Stimulated activated CD4-positive, alpha-beta T cell treated with anti-CD3 and anti-CD28 coated beads, TNF-alpha, amount 100 ng/mL, for 4 hours (primary cell): ENCODE results near the gene C1R.
"Not testable (repeated sequence)": the region's sequence is repeated elsewhere in the genome, so short reads cannot be mapped to it uniquely, and the experiment has no call there.

Experiments
- DNase-seq, 3 experiments: peaks; one replicate each; pipeline ENCODE4 v3.0.0-alpha.2; 2020; ENCODE audit warnings: low read depth in 3 of 3

The C1R gene

DNA sequence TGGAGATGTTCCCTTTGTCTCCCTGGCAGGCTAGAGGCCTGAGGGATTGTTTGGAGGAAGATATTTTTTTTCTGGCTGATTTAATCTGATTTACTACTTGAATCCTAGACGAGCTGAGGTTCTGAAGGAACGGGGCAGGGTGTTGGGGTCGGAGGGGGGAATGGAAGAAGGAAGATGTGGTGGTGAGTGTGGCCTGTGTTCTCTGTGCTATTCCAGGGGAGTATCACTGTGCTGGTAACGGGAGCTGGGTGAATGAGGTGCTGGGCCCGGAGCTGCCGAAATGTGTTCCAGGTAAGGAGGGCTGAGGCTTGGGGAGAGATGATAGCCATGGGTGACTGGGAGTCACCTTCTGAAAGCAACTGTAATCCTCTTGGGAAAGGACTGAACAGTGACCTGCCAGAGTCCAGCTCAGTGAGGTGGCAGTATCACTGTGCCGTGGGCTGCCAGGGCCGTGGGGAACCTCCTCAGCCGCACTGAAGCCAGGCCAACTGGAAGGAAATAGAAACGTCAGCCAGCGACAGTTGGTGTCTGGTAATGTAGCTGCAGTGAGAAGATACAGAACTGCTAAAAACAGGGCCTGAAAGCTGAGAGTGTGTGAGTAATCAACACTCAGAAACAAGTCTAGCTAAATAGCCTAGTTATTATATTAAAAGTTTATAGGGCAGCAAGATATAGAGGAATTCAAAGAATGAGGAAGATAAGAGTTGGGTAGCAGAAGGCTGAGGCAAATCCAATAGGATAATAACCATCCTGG lies 23.8 kb downstream of the C1R start:
- DNase-seq, result no peak

DNA sequence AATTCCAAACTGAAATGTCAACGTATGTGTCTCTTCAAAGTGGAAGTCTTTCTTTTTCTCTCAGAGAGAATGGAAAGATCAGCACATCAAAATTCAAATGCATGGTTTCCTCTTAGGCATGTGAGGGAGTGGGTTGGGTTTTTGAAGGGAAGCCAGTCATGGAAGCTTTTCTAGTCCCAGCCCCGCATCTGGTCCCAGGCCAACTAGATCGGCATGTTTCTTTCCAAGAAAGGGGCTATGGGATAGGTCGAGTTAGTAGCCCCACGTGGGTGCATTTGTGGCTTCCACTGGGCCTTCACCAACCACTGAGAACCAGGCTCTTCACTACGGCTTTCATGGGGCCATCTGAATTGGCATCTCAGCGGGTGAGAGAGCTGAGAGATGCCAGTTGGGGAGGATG lies 25.1 kb downstream of the C1R start:
- no peak for DNase-seq

DNA sequence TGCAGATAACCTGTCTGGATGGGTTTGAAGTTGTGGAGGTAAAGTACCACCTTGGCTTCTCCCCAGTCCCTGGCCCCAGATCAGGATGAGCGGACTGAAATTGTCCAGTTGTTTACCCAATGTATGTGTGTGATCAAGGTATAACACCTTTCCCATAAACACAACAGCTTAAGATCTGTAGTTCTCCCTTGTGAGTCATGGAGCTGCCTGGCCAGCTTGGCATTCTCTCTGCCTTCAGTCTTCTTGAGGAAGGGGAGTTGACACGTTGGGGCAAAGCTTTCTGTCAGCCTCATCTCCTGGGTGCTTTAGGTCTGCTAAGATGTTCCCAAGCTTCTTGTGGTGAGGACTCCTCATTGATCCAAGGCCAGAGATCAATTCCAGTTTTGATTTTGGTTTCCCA lies 25.6 kb downstream of the C1R start:
- DNase-seq, result no peak

DNA sequence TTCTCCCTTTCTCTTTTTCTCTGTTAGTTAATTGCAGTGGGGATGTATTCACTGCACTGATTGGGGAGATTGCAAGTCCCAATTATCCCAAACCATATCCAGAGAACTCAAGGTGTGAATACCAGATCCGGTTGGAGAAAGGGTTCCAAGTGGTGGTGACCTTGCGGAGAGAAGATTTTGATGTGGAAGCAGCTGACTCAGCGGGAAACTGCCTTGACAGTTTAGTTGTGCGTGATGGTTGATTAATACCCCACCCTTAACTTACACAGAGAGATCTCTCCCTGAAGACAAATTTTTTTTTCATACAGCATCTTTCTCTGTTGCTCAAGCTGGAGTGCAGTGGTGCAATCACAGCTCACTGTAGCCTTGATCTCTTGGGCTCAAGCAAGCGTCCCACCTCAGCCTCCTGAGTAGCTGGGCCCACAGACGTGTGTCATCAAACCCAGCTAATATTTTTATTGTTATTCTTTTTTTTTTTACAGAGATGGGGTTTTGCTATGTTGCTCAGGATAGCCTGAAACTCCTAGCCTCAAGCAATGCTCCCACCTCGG lies 27.1 kb downstream of the C1R start:
- no peak for DNase-seq

DNA sequence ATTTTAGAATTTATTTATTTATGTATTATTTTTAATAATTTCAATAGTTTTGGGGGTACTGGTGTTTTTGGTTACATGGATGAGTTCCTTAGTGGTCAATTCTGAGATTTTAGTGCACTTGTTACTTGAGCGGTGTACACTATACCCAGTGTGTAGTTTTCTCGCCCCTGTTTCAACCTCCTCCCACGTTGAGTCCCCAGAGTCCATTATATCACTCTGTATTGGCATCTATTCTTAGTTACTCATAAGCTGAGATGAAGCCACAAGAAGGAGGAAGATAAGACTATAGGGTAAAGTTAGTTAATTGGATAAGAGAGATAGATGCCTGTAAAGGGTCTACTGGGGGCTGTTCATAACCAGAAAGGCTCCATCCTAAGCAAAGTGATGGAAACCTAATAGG lies 27.7 kb downstream of the C1R start:
- no peak for DNase-seq

DNA sequence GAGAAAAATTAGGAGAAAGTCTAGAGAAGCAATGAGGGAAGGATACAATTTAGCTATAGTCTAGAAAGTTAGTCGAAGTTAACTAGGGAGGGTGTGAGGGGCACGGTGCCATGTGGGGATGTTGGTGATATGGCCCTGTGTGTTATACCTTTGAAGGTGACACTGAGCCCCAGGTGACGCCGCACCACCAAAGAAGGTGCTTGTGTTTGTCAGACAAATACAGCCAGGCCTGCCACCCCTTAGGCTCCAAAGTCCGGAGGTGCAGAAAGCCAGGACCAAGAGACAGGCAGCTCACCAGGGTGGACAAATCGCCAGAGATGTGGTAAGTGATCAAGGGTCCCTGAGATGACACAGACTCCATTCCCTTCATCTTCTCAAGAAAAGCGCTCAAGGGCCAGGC lies 30.6 kb downstream of the C1R start:
- DNase-seq, result no peak

DNA sequence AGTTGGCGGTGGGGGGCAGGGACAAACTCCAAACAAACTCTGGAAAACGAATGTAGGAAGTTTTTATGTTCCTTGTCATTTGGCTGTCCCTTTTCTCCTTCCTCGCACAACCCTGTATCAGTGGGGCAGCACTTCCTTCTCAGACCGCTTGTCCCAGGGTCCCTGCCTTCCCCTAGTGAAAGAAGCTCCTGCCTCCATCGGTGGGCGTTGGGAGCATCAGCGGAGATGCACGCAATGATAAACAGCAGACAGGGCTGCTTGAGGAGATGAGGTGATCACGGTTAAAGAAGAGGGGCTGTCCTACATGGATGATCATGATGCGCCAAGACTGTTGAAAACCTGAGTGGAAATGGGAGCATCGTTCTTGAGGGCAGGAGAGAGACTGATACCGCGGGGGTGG lies 31.1 kb downstream of the C1R start:
- DNase-seq, result no peak

DNA sequence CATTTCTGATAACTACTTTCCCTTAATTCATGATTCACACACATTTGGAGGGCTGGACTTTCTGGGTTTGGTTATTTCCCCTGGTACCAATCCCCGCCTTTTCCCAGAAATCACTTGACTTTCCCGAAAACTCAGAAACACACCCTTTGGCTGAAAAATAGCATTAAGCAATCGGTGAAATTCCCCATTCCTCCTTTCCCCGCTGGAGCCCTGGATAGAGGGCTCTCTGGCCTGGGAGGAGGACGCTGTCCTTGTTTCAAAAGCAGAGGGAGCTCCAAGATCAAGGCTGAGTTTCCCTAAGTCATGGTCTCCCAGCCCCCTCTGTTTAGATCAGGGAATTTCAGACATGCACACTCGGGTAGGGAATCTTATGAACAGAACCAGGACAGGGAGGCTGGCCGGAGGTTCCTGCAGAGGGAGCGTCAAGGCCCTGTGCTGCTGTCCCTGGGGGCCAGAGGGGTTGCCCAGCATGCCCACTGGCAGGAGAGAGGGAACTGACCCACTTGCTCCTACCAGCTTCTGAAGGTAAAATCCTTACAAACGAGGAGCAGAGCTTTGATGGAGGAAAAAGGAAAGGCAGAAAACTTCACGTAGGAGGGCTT lies 31.8 kb downstream of the C1R start, which contains the start of gene C1S:
Gene C1S, plus strand, starts transcription at position 366 of the 602 bp plus-strand sequence. CDS start 1,195 bp downstream, outside the sequence.
- no peak for DNase-seq

DNA sequence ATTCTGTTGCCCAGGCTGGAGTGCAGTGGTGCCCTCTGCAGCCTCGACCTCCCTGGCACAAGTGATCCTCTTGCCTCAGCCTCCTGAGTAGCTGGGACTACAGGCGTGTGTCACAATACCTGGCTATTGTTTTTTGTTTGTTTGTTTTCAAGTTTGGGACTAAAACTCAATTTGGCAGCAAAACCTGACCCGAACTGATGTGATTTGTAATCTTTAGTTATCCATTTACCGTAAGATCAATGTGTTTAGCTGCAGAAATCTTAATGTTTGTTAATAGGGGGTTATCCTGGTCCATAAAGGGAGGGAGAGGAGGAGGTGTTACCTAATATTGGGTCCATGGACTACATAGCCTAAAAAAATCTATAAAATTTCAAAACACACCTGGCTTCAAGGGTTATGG lies 32.5 kb downstream of the C1R start:
- DNase-seq, result no peak

DNA sequence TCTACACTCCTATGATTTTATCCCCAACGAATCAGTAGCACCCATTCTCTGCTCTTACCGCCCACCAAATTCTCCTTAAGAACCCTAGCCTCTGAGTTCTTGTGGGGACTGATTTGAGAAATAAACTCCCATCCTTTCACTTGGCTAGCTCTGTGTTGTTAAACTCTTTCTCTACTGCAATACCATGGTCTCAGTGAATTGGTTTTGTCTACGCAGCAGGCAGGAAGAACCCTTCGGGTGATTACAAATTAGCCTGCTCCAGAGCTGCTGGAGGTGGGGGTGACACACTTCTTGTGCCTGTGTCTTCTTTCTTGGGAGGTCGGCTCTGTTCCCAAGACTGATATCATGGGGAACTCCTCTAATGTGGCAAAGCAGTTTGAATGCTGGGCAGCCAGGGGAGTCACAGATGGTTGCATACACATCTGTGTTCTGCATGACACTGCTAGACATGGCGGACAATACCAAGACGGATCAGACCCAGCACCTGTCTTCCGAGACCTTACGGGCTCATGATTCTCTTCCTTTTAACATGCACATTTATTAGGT lies 33.3 kb downstream of the C1R start:
- DNase-seq, result no peak

DNA sequence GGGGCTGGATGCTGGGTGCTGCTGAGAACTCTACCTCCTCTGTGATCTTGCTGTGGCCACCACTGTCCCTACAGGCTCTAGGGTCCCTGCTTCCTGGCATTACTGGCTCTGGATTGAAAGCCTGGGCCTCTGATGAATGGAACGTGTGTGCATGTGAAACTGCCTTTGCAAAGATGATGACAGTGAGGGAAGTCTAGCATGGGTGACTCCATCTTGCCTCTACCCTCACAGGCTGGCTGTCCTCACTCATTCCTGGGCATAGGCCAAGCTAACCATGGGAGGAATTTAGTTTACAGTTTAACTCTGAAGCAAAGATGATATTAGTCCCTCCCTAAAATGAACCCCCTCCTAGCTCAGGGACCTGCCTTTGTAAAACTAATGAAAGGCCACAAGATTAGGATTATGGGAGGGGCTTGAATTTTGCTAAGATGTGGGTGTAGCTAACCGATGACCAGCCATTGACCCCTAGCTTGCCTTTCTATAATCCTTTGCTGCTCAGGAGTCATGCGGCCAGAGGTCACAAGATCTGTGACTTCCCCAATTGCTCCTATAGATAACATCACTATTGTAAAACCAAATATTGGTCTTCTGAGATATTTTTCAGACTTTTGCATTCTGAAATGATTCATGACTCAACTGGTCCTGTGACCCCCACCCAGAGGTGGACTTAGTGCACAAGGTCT lies 33.9 kb downstream of the C1R start:
- no peak for DNase-seq

DNA sequence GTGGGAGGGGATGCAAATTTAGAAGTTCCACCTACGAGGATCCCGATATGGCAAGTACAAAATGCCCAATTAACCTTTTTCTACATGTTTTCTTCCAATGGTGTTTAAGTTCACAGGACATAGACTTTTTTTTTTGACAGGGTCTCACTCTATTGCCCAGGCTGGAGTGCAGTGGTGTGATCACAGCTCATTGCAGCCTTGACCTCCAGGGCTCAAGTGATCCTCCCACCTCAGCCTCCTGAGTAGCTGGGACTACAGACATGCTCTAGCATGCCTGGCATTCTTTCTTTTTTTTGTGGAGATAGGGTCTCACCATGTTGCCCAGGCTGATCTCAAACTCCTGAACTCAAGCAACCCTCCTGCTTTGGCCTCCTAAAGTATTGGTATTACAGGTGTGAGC lies 36.5 kb downstream of the C1R start:
- not testable (repeated sequence) for DNase-seq

DNA sequence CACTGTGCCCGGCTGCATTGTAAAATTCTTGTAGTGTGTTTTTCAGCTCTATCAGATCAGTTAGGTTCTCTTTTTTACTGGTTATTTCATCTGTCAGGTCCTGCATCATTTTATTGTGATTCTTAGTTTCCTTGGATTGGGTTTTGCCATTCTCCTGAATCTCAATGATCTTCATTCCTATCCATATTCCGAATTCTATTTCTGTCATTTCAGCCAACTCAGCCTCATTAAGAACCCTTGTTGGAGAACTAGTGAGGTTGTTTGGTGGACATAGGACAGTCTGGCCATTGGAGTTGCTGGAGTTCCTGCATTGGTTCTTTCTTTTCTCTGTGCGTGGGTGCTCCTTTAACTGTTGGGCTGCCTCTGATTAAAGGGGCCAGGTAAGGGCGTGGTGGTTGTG lies 37.3 kb downstream of the C1R start:
- DNase-seq, result no peak

DNA sequence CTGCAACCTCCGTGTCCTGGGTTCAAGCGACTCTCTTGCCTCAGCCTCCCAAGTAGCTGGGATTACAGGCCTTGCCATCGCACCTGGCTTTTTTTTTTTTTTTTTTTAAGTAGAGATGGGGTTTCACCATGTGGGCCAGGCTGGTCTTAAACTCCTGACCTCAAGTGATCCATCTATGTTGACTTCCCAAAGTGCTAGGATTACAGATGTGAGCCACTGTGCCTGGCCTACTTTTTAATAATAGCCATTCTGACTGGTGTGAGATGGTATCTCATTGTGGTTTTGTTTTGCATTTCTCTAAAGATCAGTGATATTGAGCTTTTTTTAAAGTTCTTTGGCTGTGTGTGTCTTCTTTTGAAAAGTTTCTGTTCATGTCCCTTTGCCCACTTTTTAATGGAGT lies 42.3 kb downstream of the C1R start:
- DNase-seq, result not testable (repeated sequence)

DNA sequence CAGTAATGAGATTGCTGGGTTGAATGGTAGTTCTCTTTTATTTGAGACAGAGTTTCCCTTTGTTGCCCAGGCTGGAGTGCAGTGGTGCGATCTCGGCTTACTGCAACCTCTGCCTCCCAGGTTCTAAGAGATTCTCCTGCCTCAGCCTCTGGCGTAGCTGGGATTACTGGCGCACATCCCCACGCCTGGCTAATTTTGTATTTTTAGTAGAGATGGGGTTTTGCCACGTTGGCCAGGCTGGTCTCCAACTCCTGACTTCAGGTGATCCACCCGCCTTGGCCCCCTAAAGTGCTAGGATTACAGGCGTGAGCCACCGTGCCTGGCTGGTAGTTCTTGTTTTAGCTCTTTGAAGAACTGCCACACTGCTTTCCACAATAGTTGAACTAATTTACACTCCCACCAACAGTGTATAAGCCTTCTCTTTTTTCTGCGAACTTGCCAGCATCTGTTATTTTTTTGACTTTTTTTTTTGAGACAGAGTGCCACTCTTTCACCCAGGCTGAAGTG lies 42.7 kb downstream of the C1R start:
- not testable (repeated sequence) for DNase-seq

DNA sequence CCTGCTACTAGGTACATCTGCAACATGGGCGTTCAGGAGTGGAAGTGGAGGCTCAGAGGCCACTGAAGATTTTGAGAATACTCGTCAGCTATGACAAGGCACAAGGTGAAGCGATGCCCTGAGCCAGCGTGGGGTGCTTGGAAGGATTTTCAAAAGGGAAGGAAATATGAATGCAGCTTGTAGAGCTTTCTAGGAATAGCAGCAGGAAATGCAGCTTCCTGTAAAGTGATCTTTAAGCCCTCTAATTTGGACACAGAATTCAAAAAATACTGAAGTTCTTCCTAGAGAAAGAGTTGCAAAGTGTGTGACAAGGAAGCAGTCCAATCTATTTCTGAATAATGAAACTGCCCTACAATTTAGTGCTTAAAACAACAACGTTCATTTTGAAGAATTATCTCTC lies 44.9 kb downstream of the C1R start:
- DNase-seq, result no peak

DNA sequence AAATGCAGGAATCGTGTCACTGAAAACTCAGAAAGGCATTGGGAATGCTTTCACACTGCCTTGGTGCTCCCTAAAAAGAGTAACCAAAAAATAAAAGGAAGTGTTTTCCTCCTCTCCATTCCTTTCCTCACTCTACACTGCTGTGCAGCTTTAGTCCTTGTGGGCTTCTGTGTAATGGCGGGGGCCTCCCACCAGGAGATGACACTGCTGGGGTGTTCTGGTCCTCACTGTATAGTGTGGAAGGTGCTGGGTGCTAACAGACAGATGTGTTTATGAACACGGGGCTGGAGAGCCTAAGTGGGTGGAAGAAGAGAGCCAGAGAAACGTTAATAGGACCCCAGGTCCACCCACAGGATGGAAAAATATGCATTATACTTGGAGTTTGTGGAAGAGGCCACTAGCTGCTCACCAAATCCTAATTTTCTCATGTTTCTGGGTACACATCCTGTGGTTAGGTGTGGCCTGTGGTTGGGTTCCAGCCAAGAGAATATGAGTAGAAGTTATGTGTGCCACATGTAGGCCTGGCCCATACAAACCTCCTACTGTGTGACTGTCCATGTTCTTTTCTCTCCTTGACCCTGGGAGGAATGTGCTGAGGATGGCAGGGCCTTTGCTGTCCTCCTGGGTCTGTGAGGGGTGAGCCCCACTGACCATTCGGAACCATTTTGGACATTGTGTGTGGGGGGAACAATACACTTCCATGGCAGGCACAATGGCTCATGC lies 45.7 kb downstream of the C1R start:
- no peak for DNase-seq

DNA sequence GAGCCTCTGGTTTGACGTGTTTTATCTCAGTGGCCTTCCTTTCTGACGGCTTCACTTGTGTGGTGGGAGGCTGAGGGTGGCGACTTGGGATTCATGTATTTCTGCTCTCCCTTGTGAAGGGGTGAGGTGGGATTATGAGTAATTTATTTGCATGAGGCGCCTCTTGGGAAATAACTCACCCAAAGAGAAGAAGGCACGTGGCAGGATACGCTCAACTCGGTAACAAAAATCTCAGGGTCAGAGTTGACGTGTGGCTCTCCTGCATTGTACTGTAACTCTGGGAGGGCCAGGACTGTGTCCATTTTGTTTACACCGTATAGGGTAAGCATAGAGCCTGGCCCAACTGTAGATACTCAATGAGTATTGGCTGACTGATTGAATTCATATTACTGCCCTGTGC lies 46.3 kb downstream of the C1R start:
- no peak for DNase-seq

DNA sequence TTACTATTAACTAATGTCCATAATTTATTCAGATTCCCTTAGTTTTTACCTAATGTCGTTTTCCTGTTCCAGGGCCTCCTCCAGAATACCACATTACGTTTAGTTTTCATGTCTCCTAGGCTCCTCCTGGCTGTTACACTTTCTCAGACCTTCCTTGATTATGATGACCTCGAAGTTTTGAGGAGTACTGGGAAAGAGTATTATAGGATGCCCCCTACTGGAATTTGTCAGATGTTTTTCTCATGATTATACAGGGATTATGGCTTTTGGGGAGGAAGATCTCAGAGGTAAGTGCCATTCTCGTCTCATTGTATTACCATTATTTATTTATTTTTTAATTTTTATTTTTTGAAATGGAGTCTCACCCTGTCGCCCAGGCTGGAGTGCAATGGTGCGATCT lies 49.4 kb downstream of the C1R start:
- DNase-seq, result no peak

DNA sequence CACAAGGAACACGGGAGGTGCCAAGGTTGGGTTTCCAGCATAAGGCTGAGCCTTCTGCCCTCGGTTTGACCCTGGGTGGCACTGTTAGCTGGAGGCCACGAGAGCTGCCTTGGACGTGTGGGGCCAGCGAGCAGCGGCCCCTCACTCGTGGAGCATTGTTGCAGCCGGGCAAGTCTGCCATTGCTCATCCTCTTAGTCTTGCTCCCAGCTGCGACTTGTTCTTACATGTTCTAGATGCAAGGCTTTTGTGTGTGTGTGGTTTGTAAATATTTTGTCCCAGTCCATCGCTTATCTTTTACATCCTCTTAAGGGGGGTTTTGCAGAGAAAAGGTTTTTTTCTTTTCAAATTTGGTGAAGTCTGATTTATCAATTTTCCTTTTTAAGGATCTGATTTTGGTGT lies 52.8 kb downstream of the C1R start:
- DNase-seq, result no peak

DNA sequence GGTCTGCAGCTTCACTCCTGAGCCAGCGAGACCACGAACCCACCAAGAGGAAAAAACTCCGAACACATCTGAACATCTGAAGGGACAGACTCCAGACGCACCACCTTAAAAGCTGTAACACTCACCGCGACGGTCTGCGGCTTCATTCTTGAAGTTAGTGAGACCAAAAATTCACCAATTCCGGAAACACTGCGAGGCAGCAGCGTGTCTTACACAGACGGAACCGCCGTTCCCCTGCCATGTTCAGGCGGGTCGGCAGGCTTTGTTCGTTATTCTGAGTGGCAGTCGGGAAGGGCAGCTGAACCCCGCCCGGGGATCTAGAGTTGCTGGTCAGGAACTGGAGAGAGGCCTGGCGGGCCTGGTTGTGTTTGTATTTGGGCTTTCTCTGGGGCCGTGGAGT lies 53.7 kb downstream of the C1R start:
- DNase-seq, result no peak

DNA sequence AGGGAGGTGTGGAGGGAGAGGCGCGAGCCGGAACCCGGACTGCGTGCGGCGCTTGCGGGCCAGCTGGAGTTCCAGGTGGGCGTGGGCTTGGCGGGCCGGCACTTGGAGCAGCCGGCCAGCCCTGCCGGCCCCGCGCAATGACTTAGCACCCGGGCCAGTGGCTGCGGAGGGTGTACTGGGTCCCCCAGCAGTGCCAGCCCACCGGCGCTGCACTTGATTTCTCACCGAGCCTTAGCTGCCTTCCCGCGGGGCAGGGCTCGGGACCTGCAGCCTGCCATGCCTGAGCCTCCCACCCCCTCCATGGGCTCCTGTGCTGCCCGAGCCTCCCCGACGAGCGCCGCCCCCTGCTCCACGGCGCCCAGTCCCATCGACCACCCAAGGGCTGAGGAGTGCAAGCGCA lies 54.8 kb downstream of the C1R start:
- not testable (repeated sequence) for DNase-seq
